Pancreas (tissue), 10 donors: Measurements from ENCODE around the gene ETAA1. TPM values are rescaled to one million over a fixed set of nuclear protein-coding genes. Genes with fewer than 3 reads are reported as not detected.

Experiments used
- ATAC-seq, 4 donors: fragments of 200-7000 bp; cut with Tn5 transposase; one replicate each; pipeline versions ENCODE4 v1.8.0 to v1.9.1; 2020; ENCODE audit warnings: mild to moderate bottlenecking in 4 of 4, moderate library complexity in 4 of 4
- DNase-seq, 6 donors: peaks; one replicate each; pipeline ENCODE4 v3.0.0-alpha.2; 2020
- FAIRE-seq: peaks from 2 replicates; lab custom pipeline; 2012; peaks lifted over from hg19 to GRCh38; lab: Jason Lieb, UNC
- H3K27ac ChIP-seq, 4 donors: fragments of 200-600 bp; sonication (generic); 1 replicate in 3 of 4; 2 replicates in 1 of 4; pipeline versions ENCODE4 v1.5.0 to v1.8.0; 2020
- H3K27me3 ChIP-seq, 4 donors: fragments of 200-600 bp; one replicate each; pipeline ENCODE4 v1.8.0; 2021
- H3K36me3 ChIP-seq, 3 donors: fragments of 200-600 bp; sonication (generic) in 1 of 3; one replicate each; pipeline versions ENCODE4 v1.5.0 to v1.8.0; 2020 to 2021
- H3K4me1 ChIP-seq, 3 donors: fragments of 200-600 bp; one replicate each; pipeline ENCODE4 v1.8.0; 2021
- H3K4me3 ChIP-seq, 4 donors: fragments of 200-600 bp; sonication (generic) in 2 of 4; one replicate each; pipeline versions ENCODE4 v1.5.0 to v1.8.0; 2020 to 2021
- H3K9me3 ChIP-seq, 4 donors: fragments of 200-600 bp; one replicate each; pipeline ENCODE4 v1.8.0; 2021
- CTCF ChIP-seq, 4 donors: fragments of 200-600 bp; sonication (generic) in 3 of 4; IDR thresholded peaks; one replicate each; pipeline versions ENCODE4 v1.5.0 to v1.8.0; 2021; ENCODE audit warnings: antibody characterized with exemption in 4 of 4
- WGBS, 2 donors: extraction: QIAGEN DNeasy Blood & Tissue Kit; methylation state at CpG; one replicate each; pipeline ENCODE4 v1.1.7; 2013; 5-methylcytosine and 5-hydroxymethylcytosine counted together
- intact Hi-C, 3 donors: fragments of 100-400 bp; cut with DNase I; formaldehyde crosslinking; loops; one replicate each; pipeline versions ENCODE4 v1.11.1 to v1.14.2; 2022
- polyA plus RNA-seq, 2 donors: library from polyadenylated mRNA; stranded (reverse); fragments of 200-250 nt; gene quantifications; one replicate each; pipeline ENCODE4 v1.2.3, GENCODE V29; 2013
- total RNA-seq, 6 donors: library from RNA; stranded (reverse); fragmentation: NEBNext Ultra II Directional in 4 of 6; extraction: Animal tissue kit (Norgen Biotek cat#: 25700) in 4 of 6; gene quantifications; one replicate each; pipeline versions ENCODE4 v1.2.1 to v1.2.4, GENCODE V29; 2021 to 2023
- donor health status: healthy with polysubstance abuse.
- donor health status: DM: no; HTN: no; CAD: no; lungs with moderate emphysema.
- donor health status: DM: no; HTN: no; CAD: no.
- donor health status: control.
- donor health status: control.
- donor health status: Bipolar disorder and iron deficiency.
- donor health status: DM: yes; HTN: yes; CAD: no.
- donor health status: DM: no; HTN: no; CAD: no.
- donor health status: DM: no; HTN: no; CAD: no.
- donor health status: DM: yes; HTN: yes; CAD: no.

Gene ETAA1
- 1 to 10 TPM; 5.1 to 8.4 (median 6.4) TPM for total RNA-seq
- 1 to 10 TPM; 5.9 to 7.8 TPM for polyA plus RNA-seq

- H3K4me1 ChIP-seq: peaks cover 15 to 38% (median 33%) of the 10 kb centered on the region in 3 donors
- H3K4me3 ChIP-seq: peak within 1 kb of the TSS; percentile 59 to 89 (median 78)
- TF ChIP-seq CTCF (IDR thresholded peaks at IDR 0.05): no peak
- ATAC-seq (peak; percentile 97 to 99 (median 98)), DNase-seq (peak; percentile 88 to 96 (median 93)), FAIRE-seq (peak; percentile 47)
- intact Hi-C loops: no loop called here
- no peaks in the 10 kb centered on the region for H3K27me3 ChIP-seq
- H3K36me3 ChIP-seq: no peaks in the 10 kb centered on the region
- H3K9me3 ChIP-seq: no peaks in the 10 kb centered on the region
- 0 to 1% methylated on average over 61 of the region's 61 CpGs for WGBS, 2 donors
- H3K27ac ChIP-seq: peak within 1 kb of the TSS; percentile 87 to 98 (median 94)
Measured at GRCh38 chr2:67397143-67397986, at the start of gene ETAA1. ETAA1 (plus strand) TSS chr2:67397333; CDS start chr2:67397449, 116 bp downstream.

DNA sequence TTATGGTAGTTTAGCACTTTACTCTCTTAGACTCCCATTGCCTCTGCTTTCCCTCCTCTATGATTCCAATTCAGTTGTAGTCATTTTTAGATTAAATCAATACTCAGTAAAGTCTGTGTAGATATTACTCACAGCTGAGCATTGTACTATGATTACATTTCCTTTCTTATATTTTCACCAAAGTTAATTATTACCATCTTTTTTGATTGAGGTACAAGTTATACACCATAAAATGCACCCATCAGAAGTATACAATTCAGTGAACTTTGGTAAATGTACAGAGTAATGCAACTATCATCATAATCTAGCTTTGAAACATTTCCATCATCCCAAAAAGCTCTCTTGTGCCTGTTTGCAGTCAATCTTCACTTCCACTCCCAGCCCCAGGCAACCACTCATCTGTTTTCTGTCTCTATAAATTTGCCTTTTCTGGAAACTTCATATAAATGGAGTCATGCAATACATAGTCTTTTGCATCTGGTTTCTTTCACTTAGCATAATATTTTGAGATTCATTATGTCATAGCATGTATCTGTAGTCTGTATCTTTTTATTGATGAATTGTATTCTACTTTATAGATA, 30.2 kb upstream of the ETAA1 start:
- Histone ChIP-seq H3K27me3 (no peaks in the 10 kb centered on the region), H3K4me1 (peaks cover 0 to 3% (median 0%) of the 10 kb centered on the region in 3 donors), H3K9me3 (no peaks in the 10 kb centered on the region), H3K27ac (no peak overlapping the region), H3K4me3 (no peak overlapping the region), H3K36me3 (no peaks in the 10 kb centered on the region)
- no peak for DNase-seq
- FAIRE-seq: peak; percentile 20
- TF ChIP-seq CTCF (IDR thresholded peaks at IDR 0.05): no peak
- no peak for ATAC-seq
- intact Hi-C loops: no loop called here

DNA sequence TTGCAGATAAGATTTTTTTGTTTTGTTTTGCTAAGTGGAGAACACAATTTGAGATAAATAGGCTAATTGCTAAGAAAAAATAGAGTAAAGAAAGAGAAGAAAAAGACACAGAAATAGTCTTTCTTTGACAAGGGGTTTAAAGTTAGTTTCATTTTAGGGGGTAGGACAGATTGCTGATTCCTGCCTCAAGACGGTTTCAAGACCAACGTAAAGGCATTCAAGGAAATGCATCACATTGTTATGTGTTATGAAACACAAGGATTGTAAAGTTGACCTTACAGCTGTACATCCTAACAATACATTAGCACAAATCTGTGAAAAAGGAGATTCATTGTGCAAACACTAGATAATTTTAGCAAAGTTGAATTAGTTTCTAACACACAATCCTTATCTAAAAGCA, 22.7 kb upstream of the ETAA1 start:
- no peak for ATAC-seq
- no peak for TF ChIP-seq CTCF (IDR thresholded peaks at IDR 0.05)
- Histone ChIP-seq H3K9me3 (no peaks in the 10 kb centered on the region), H3K27ac (no peak overlapping the region), H3K4me3 (no peak overlapping the region), H3K27me3 (no peaks in the 10 kb centered on the region), H3K4me1 (no peaks in the 10 kb centered on the region), H3K36me3 (no peaks in the 10 kb centered on the region)
- 42 to 60% methylated on average over 2 of the region's 2 CpGs for WGBS, 2 donors
- FAIRE-seq: no peak
- intact Hi-C loops: no loop called here
- no peak for DNase-seq

DNA sequence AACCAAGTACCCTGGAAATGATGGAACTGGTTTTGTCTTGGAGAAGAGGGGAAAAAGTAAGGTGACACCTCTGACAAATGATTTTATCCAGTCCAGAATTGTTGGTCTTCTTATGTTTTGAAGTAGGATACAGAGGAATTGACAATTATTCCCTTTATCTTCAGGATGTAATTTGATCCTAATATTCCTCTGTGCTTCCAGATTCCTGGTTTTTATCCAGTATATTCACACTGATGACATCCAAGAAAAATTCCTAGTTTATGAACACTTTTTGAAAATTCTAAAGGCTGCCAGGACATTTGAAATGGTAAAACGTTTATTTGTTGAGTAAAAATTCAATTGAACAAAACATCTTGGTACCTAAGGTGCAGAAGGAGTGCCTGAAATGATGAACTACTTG, 22.2 kb upstream of the ETAA1 start:
- DNase-seq: no peak
- H3K27me3 ChIP-seq: no peaks in the 10 kb centered on the region
- no peaks in the 10 kb centered on the region for H3K9me3 ChIP-seq
- ATAC-seq: no peak
- H3K27ac ChIP-seq: no peak overlapping the region
- H3K4me3 ChIP-seq: no peak overlapping the region
- 21 to 31% methylated on average over 1 of the region's 1 CpG for WGBS, 2 donors
- FAIRE-seq: no peak
- H3K4me1 ChIP-seq: no peaks in the 10 kb centered on the region
- intact Hi-C loops: no loop called here
- TF ChIP-seq CTCF (IDR thresholded peaks at IDR 0.05): no peak
- H3K36me3 ChIP-seq: no peaks in the 10 kb centered on the region

DNA sequence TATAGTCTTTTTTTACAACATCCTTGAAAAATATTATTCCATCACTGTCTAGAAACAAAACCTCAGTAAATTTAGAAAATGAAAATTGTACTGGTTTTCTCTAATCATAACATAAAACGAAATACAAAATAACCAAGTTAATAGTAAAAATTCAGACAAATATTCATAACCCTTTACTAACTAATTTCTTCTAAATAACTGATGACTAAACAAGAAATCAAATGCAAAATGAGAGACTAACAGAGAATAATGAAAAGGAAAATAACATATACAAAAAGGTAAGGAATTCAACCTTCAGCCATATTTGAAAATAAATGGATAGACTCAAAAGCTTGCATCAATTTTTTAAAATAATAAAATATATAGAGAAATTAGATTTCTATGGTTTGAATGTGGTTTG, 18.6 kb upstream of the ETAA1 start:
- intact Hi-C loops: no loop called here
- 88 to 89% methylated on average over 1 of the region's 1 CpG for WGBS, 2 donors
- no peak for DNase-seq
- peak; percentile 78 for FAIRE-seq
- Histone ChIP-seq H3K9me3 (no peaks in the 10 kb centered on the region), H3K27ac (no peak overlapping the region), H3K4me1 (no peaks in the 10 kb centered on the region), H3K36me3 (no peaks in the 10 kb centered on the region), H3K27me3 (no peaks in the 10 kb centered on the region), H3K4me3 (no peak overlapping the region)
- TF ChIP-seq CTCF (IDR thresholded peaks at IDR 0.05): no peak
- ATAC-seq: no peak
